T-helper 17 cell (primary cell): Measurements from ENCODE around the gene PSMD13. TPM values are rescaled to one million over a fixed set of nuclear protein-coding genes. Genes with fewer than 3 reads are reported as not detected.

ENCODE experiments used
- ATAC-seq: fragments of 150-1000 bp; cut with Tn5 transposase; 2 replicates; pipeline ENCODE4 v1.10.0; 2021; ENCODE audit warnings: mild to moderate bottlenecking, moderate library complexity
- DNase-seq, 3 donors: peaks; one replicate each; pipeline versions ENCODE4 v3.0.0 to v3.0.0-alpha.2; 2020 to 2021
- H3K9me3 ChIP-seq: one replicate; pipeline ENCODE4 v1.7.0; 2013; ENCODE audit warnings: low read length, mild to moderate bottlenecking; ENCODE audit not compliant: control insufficient read depth, poor library complexity, severe bottlenecking
- H3K27ac Mint-ChIP-seq: one replicate; pipeline ENCODE4 v1.8.0; 2022; ENCODE audit warnings: mild to moderate bottlenecking, moderate library complexity, mixed read lengths
- H3K27me3 Mint-ChIP-seq: one replicate; pipeline ENCODE4 v1.8.0; 2022; ENCODE audit warnings: mixed read lengths
- H3K36me3 Mint-ChIP-seq: one replicate; pipeline ENCODE4 v1.8.0; 2022; ENCODE audit warnings: low read depth, mixed read lengths
- H3K4me1 Mint-ChIP-seq: one replicate; pipeline ENCODE4 v1.8.0; 2022; ENCODE audit warnings: mild to moderate bottlenecking, mixed read lengths
- H3K4me3 Mint-ChIP-seq: one replicate; pipeline ENCODE4 v1.8.0; 2022; ENCODE audit warnings: mild to moderate bottlenecking, moderate library complexity, mixed read lengths
- total RNA-seq, 4 donors: library from RNA in 2 of 4; stranded (reverse) in 2 of 4; gene quantifications; one replicate each; pipeline ENCODE4 v1.2.3 and lab custom pipeline; 2022 to 2026

PSMD13 gene
- total RNA-seq, 2 donors from 2014 or later, result 60.6 to 63.6 TPM

DNA sequence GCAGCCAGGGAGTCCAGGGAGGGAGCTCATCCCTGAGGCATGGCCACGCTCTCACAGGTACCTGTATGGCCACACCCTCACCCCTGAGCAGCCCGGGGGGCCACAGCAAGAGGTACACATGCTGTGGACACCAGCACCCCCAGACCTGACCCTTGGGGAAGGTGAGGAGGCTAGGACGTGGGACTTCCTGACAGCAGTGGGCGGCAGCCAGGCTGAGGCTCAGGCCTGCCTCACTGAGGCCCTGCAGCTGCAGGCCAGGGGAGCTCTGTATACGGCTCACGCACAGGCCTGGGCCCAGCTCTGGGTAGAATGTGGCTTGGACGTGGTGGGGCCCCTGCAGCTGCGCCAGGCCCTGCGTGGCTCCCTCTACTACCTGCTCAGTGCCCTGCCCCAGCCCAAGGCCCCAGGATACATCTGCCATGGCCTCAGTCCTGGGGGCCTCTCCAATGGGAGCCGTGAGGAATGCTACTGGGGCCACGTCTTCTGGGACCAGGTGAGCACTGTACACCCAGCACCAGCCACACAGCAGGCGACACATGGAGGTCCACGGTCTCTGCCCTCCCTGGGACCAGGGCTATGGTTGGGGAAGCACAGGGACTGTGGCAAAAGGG lies 54.0 kb downstream of the PSMD13 start:
- no peaks in the 10 kb centered on the region for H3K9me3 ChIP-seq
- H3K4me3 Mint-ChIP-seq, result peak overlapping the region; percentile 86
- peak overlapping the region; percentile 60 for H3K27ac Mint-ChIP-seq
- H3K36me3 Mint-ChIP-seq, result peaks cover 3% of the 10 kb centered on the region
- H3K4me1 Mint-ChIP-seq, result peaks cover 25% of the 10 kb centered on the region
- DNase-seq (peak in 1 of 3 donors; percentile 4), ATAC-seq (no peak)
- no peaks in the 10 kb centered on the region for H3K27me3 Mint-ChIP-seq

DNA sequence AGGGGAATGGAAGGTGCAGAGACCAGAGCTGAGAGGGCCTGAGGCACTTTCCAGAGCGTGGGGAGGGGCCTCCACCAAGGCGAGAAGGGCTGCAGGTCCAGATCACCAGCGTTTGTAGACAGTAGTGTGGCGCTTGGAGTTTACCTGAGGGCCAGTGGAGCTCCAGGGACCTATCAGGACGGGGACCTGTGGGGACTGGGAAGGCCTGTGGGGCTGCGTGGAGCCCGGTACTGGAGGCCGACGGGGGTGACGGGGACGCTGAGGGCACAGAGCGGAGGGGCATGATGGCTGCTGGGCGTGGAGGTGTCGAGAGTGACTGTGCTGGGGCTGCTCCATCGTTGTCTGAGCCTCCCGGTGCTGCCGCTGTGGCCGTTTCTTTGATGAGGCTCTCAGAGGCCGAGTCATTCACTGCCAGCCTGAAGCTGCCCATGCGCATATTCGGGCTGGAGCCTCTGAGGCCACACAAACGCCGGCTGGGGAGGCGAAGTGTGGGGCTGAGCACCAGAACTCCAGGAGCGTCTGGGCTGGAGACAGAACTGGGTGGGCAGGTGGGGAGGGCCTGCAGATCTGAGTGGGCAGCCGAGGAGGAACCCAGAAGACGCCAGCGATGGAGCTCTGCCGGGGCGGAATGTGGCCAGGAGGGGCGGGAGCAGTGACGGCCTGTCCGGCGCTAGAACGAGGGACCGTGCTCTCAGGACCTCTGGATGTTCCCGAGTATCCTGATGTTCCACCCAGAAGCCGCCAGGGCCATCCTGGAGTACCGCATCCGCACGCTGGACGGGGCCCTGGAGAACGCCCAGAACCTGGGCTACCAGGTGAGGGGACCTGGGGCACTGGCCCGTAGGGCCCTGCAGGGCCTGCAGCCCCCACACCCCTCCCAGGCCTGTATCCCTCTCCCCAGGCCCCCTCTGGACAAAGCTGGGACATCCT lies 54.8 kb downstream of the PSMD13 start:
- DNase-seq (peak in 1 of 3 donors; percentile 3), ATAC-seq (no peak)
- Mint-ChIP-seq H3K27me3 (no peaks in the 10 kb centered on the region), H3K4me1 (peaks cover 23% of the 10 kb centered on the region), H3K36me3 (peaks cover 3% of the 10 kb centered on the region), H3K4me3 (peak overlapping the region; percentile 86), H3K27ac (peak overlapping the region; percentile 60)
- H3K9me3 ChIP-seq, result no peaks in the 10 kb centered on the region

DNA sequence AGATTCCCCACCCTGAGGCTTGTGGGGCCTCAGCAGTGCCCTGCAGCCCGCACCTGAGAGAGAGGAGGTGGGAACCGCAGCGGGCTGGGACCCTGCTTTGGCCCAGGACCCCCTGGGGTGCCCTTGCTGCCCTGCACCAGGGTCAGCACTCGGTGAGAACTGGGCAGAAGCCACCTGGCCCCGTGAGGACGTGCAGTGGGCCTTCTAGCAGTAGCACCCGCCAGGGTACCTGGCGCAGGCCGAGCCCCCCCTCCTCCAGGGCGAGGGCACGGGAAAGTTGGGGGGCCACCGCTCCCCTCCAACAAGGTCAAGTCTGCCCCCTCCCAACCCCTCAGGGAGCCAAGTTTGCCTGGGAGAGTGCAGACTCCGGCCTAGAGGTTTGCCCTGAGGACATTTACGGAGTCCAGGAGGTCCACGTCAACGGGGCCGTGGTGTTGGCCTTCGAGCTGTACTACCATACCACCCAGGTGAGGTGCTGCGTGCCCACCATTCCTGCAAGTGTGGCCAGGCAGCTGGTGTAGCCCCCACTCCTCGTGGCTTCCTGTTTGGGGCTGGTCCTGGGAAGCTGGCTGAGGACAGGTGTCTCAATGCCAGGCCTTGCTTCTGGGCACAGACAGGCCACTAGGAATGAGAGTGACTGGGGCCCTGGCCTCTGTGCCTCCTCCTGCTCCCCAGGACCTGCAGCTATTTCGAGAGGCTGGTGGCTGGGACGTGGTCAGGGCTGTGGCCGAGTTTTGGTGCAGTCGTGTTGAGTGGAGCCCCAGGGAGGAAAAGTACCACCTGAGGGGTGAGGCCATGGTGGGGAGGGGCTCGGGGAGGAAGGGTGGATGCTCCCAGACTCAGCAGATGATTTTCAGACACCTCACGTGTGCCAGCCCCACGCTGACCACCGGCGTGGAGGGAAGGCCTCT lies 55.7 kb downstream of the PSMD13 start:
- DNase-seq, result peak in 1 of 3 donors; percentile 3
- Mint-ChIP-seq H3K4me3 (no peak overlapping the region), H3K36me3 (peaks cover 3% of the 10 kb centered on the region), H3K27me3 (no peaks in the 10 kb centered on the region), H3K4me1 (peaks cover 25% of the 10 kb centered on the region), H3K27ac (no peak overlapping the region)
- ATAC-seq, result no peak
- no peaks in the 10 kb centered on the region for H3K9me3 ChIP-seq

DNA sequence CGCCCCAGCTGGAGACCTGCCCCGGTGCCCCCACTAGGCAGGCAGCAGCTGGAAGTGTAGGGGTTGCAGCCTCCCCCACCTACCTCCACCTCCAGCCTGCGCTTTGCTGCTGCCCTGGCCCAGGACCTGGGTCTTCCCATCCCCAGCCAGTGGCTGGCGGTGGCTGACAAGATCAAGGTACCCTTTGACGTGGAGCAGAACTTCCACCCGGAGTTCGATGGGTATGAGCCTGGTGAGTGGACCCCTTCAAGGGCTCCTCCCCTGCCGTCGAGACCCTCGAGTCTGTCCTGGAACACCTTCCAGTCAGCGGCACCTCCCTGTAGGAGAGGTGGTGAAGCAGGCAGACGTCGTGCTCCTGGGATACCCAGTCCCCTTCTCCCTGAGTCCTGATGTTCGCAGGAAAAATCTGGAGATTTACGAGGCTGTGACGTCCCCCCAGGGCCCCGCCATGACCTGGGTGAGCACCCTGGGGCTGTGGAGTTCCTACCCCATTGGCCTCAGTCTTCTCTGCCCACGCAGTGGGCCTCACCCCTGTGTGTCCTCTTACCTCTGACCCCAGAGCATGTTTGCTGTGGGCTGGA lies 56.6 kb downstream of the PSMD13 start:
- H3K9me3 ChIP-seq, result no peaks in the 10 kb centered on the region
- no peaks in the 10 kb centered on the region for H3K27me3 Mint-ChIP-seq
- H3K4me1 Mint-ChIP-seq, result peaks cover 22% of the 10 kb centered on the region
- ATAC-seq, result no peak
- no peaks in the 10 kb centered on the region for H3K36me3 Mint-ChIP-seq
- peak in 1 of 3 donors; percentile 3 for DNase-seq
- no peak overlapping the region for H3K4me3 Mint-ChIP-seq
- no peak overlapping the region for H3K27ac Mint-ChIP-seq

DNA sequence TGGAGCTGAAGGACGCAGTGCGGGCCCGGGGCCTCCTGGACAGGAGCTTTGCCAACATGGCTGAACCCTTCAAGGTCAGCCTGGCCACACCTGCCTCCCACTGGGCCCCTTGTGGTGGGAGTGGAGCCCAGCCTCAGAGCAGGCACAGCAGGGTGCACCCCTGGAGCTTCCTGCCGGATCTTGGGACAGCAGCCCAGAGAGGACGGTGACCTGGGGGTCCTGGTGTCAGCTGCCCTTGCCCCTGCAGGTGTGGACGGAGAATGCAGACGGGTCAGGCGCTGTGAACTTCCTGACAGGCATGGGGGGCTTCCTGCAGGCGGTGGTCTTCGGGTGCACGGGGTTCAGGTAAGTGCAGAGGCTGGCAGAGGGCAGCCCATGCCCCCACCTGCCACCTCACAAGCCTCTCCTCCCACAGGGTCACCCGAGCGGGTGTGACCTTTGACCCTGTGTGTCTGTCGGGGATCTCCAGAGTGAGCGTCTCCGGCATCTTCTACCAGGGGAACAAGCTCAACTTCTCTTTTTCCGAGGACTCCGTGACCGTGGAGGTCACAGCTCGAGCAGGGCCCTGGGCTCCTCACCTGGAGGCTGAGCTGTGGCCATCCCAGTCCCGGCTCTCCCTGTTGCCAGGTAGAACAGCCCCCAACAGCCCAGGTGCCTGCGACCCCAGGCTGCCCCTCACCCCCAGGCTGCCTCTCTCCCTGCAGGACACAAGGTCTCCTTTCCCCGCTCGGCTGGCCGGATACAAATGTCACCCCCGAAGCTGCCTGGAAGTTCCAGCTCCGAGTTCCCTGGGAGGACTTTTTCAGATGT lies 57.3 kb downstream of the PSMD13 start:
- peaks cover 22% of the 10 kb centered on the region for H3K4me1 Mint-ChIP-seq
- DNase-seq, result peak in 1 of 3 donors; percentile 3
- H3K4me3 Mint-ChIP-seq, result no peak overlapping the region
- no peaks in the 10 kb centered on the region for H3K27me3 Mint-ChIP-seq
- no peak overlapping the region for H3K27ac Mint-ChIP-seq
- no peaks in the 10 kb centered on the region for H3K36me3 Mint-ChIP-seq
- H3K9me3 ChIP-seq, result no peaks in the 10 kb centered on the region
- ATAC-seq, result no peak

DNA sequence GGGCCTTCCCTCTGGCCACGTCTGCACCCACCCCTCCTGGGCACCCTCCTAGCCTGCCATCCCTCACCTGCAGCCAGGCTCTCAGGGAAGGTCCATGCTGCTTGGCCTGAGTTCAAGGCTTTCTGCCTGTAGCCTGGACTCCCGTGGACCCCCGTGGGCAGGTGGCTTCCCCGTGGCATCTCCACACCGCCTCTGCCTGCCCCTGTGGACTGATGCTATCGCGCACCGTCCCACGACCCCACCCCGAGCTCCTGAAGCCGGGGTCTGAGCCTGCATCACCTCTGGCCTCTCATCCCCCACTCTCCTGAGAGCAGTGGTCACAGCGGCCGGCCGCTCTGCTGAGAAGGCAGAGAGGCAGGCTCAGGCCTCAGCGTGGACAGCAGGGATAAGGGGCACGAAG lies 58.0 kb downstream of the PSMD13 start:
- DNase-seq (peak in 1 of 3 donors; percentile 3), ATAC-seq (no peak)
- no peaks in the 10 kb centered on the region for H3K9me3 ChIP-seq
- Mint-ChIP-seq H3K4me1 (peaks cover 18% of the 10 kb centered on the region), H3K27me3 (no peaks in the 10 kb centered on the region), H3K36me3 (no peaks in the 10 kb centered on the region), H3K27ac (no peak overlapping the region), H3K4me3 (no peak overlapping the region)

DNA sequence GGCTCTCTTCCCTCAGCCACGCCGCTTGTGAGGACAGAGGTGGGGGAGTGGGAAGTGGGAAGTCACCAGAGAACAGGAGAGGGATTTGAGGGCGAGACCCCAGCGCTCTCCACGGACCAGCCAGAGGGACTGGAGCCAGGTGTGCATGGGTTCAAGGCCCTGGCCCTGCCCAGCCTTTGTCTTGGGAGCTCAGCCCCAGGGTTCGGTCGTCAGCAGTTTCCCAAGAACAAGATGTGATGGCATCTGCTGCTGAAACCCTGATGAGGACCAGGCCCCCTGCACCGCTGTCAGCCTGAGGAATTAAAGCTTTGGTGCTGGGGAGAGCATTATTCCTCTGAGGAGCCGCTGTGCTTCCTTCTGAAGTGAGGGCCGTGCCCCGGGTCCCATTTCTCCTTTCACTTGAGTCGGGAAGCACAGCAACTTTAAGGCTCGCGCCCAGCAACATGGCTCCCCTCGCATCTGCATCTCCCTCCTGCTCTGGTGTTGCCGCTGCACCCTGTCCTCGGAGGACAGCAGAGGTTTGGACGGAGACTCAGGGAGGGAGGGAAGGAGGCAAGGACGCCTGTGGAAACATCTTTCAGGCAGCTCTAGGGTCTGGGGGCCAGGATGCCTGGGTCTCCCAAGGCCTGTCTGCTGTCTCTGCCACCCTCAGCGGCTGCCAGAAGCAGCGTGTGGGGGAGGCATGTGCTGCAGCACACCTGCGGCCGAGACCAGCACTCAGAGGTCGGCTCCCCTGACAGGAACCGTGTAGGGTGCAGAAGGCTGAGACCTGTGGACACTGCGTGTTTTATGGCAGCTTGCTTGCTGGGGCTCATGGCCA lies 58.8 kb downstream of the PSMD13 start:
- ATAC-seq, result no peak
- Mint-ChIP-seq H3K4me1 (peaks cover 16% of the 10 kb centered on the region), H3K27me3 (no peaks in the 10 kb centered on the region), H3K36me3 (no peaks in the 10 kb centered on the region), H3K27ac (no peak overlapping the region), H3K4me3 (no peak overlapping the region)
- DNase-seq, result peak in 1 of 3 donors; percentile 3
- no peaks in the 10 kb centered on the region for H3K9me3 ChIP-seq

DNA sequence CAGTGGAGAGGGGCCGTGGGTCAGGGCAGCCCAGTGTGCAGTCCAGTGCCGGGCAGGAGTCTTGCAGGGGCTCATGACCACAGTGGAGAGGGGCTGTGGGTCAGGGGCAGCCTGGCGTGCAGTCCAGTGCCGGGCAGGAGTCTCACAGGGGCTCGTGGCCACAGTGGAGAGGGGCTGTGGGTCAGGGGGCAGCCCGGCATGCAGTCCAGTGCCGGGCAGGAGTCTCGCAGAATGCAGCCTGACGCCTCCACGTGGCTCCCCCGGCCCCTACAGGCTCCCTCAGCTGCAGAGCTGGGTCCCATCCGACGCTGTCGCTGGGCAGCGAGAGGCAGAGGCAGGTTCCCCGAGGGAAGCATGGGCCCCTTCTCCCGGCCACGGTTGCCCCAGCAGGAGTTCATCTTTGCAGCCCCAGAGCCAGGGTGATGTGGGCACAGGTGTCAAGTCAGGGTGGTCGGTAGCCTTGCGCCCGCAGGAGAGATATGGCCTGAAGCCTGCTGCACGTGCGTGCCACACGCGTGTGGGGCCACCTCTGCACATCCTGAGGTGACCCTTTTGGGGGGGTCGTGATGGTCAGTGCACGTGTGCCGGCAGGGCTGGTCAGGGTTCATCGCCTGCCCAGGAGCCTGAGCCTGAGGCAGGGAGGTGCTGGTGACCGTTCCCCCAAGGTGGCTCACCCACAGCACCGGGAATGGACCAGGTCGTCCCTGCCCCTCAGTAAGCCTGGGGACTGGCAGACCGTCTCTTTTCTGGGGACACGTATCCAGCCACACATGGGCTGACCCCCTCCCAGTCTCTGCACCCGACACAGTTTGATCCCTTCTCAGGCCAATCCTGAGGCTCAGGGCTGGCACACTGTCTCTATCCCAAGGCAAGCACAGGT lies 59.6 kb downstream of the PSMD13 start:
- Mint-ChIP-seq H3K36me3 (no peaks in the 10 kb centered on the region), H3K4me3 (no peak overlapping the region), H3K27ac (no peak overlapping the region), H3K27me3 (no peaks in the 10 kb centered on the region), H3K4me1 (peaks cover 11% of the 10 kb centered on the region)
- ATAC-seq, result no peak
- DNase-seq, result peak in 1 of 3 donors; percentile 3
- no peaks in the 10 kb centered on the region for H3K9me3 ChIP-seq

DNA sequence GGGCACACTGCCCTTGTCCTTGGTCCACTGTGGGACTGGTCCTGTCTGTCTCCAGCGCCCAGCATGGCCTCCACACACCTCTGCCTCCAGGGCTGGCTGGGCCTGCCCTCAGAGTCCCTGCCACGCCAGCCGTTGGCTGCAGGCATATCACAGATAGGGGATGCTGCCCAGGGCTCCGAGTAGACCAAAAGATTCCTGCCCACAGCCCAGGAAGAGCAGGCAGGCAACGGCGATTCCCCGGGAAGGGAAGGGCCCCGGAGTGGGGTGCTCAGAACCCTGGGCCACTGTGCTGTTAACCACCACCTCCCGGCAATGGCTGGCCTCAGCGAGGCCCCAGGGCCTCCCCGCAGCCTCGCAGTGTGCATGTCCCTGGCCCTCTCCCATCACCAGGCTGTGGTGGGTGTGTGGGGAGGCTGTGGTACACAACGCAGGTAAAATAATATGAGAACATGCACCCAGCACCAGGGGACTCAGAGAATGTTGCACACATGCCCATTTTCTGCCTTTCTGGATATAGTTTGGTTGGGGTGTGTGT lies 60.3 kb downstream of the PSMD13 start:
- Mint-ChIP-seq H3K36me3 (no peaks in the 10 kb centered on the region), H3K4me3 (peak overlapping the region; percentile 72), H3K4me1 (peaks cover 11% of the 10 kb centered on the region), H3K27me3 (no peaks in the 10 kb centered on the region), H3K27ac (peak overlapping the region; percentile 81)
- H3K9me3 ChIP-seq, result no peaks in the 10 kb centered on the region
- DNase-seq (peak in 2 of 3 donors; percentile 4 to 10), ATAC-seq (peak; percentile 40)

DNA sequence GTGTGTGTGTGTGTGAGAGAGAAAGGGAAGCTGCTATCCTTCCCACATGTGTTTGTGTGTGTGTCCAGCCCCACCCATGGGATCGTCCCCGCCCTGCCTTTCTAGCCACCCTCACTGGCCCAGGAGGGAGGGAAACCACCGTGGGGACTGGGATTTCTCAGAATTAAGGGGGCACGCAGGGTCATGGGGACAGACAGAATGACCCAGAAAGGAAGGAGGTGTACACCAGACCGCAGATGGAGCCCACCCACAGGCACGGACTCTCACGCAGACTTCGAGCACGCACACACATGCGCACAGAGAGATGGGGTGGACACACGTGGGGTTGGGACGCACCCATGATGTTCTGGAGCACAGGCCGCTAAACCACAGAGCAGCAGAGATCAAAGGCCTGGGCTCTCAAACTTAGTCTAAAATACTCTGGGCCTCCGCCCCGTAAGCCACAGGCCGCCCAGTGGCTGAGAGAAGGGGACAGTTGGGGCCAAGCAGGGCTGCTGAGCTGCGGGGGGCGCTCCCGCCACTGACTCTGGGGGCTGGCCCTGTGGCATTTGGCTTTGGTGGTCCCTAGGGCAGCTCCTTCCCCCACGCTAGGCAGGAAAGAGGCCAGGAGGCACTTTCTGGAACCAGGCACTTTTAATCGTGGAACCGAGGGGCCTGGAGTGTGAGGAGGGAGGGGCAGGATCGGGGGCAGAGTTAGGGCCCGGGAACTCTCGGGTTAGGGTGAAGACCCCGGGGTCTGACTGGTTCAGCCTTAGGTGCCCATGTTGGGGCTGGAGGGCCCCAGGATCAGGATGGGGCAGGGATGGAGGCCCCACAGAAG lies 61.0 kb downstream of the PSMD13 start:
- H3K4me3 Mint-ChIP-seq, result peak overlapping the region; percentile 72
- ATAC-seq (peak; percentile 71), DNase-seq (peak; percentile 7 to 16 (median 11))
- H3K27ac Mint-ChIP-seq, result peak overlapping the region; percentile 81
- H3K9me3 ChIP-seq, result no peaks in the 10 kb centered on the region
- H3K27me3 Mint-ChIP-seq, result no peaks in the 10 kb centered on the region
- peaks cover 14% of the 10 kb centered on the region for H3K4me1 Mint-ChIP-seq
- no peaks in the 10 kb centered on the region for H3K36me3 Mint-ChIP-seq
